NCI-H146 treated with DMSO at 0.1 percent for 48 hours (cell line): ENCODE measurements around the gene OR56B1.
"Not testable (repeated sequence)": the region's sequence is repeated elsewhere in the genome, so short reads cannot be mapped to it uniquely, and the experiment has no call there.

Experiments
- DNase-seq: peaks from one replicate; lab custom pipeline; 2025; ENCODE audit not compliant: unreplicated experiment; lab: John Stamatoyannopoulos, UW

OR56B1 gene

GRCh38 chr11:5736396-5736795, at the start of gene OR56B1:
OR56B1 (plus strand) TSS chr11:5736448; CDS start chr11:5736517, 69 bp downstream.
- no peak for DNase-seq

- no peak for DNase-seq
Observed at GRCh38 chr11:5688482-5688881, 47.8 kb upstream of the OR56B1 start.

- no peak for DNase-seq
Observed at GRCh38 chr11:5689551-5689983, 46.7 kb upstream of the OR56B1 start, which contains the start of gene TRIM22. TRIM22 (plus strand) TSS chr11:5689790; CDS start chr11:5696233, 6,443 bp downstream.

GRCh38 chr11:5690216-5690615, 46.0 kb upstream of the OR56B1 start:
- no peak for DNase-seq

- no peak for DNase-seq
Observed at GRCh38 chr11:5690736-5691135, 45.5 kb upstream of the OR56B1 start.

GRCh38 chr11:5691238-5691963, 44.8 kb upstream of the OR56B1 start:
- not testable (repeated sequence) for DNase-seq

- DNase-seq = no peak
Observed at GRCh38 chr11:5691964-5692361, 44.3 kb upstream of the OR56B1 start.

GRCh38 chr11:5694642-5695041, 41.6 kb upstream of the OR56B1 start:
- no peak for DNase-seq

GRCh38 chr11:5695580-5695979, 40.7 kb upstream of the OR56B1 start:
- DNase-seq = no peak

GRCh38 chr11:5696210-5696609, 40.0 kb upstream of the OR56B1 start:
- no peak for DNase-seq

GRCh38 chr11:5698281-5698680, 38.0 kb upstream of the OR56B1 start:
- no peak for DNase-seq

- DNase-seq = no peak
Observed at GRCh38 chr11:5700421-5701054, 35.7 kb upstream of the OR56B1 start.

GRCh38 chr11:5701055-5701577, 35.1 kb upstream of the OR56B1 start:
- DNase-seq = no peak

- DNase-seq = no peak
Observed at GRCh38 chr11:5703741-5704536, 32.3 kb upstream of the OR56B1 start.

- DNase-seq = no peak
Observed at GRCh38 chr11:5705688-5706087, 30.6 kb upstream of the OR56B1 start.

GRCh38 chr11:5712507-5712906, 23.7 kb upstream of the OR56B1 start:
- DNase-seq = no peak

- DNase-seq = no peak
Observed at GRCh38 chr11:5713695-5714094, 22.6 kb upstream of the OR56B1 start.

GRCh38 chr11:5716518-5716917, 19.7 kb upstream of the OR56B1 start:
- not testable (repeated sequence) for DNase-seq

- DNase-seq = no peak
Observed at GRCh38 chr11:5719703-5720495, 16.3 kb upstream of the OR56B1 start.

GRCh38 chr11:5722622-5723021, 13.6 kb upstream of the OR56B1 start:
- no peak for DNase-seq

- no peak for DNase-seq
Observed at GRCh38 chr11:5726351-5726750, 9.9 kb upstream of the OR56B1 start.
